SK-N-MC (cell line): ENCODE results near the gene CGB5.

Experiments used
- EZH2 ChIP-seq: fragments of 200-600 bp; sonication (generic); IDR thresholded peaks from one replicate; pipeline ENCODE4 v1.6.1; 2017; ENCODE audit warnings: antibody characterized with exemption
- POLR2AphosphoS5 ChIP-seq: IDR thresholded peaks from 2 replicates; pipeline ENCODE4 v1.6.1; 2012; ENCODE audit warnings: mild to moderate bottlenecking, low read depth, low read length, borderline replicate concordance

DNA sequence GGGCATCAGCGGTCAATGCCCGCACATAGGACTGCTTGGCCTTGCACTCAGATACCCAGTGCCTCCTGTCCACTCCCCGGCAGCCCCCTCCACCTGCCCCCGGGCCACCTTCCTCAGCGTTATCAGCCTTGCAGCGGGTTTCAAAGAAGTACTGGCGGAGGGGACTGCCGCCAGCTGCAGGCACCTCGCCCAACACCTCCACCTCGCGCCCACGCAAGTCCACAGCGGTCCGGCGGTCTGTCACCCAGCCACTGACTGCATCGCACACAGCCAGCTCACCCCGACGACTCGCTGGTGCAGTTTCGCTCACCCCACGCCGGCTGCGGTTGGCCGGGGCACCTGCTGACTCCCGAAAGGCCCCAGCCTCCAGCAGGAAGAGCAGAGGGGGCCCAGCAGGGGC lies 17.8 kb downstream of the CGB5 start:
- TF ChIP-seq POLR2AphosphoS5, result no peak
- no peak for TF ChIP-seq EZH2
